Skin of body (tissue), 2 donors: ENCODE measurements around the gene KLHL18. TPM values are rescaled to one million over a fixed set of nuclear protein-coding genes. Genes with fewer than 3 reads are reported as not detected.
"Not testable (repeated sequence)": the region's sequence is repeated elsewhere in the genome, so short reads cannot be mapped to it uniquely, and the experiment has no call there.

Experiments used
- DNase-seq: peaks from one replicate; lab custom pipeline; 2025; lab: John Stamatoyannopoulos, UW
- total RNA-seq: library from RNA; depleted of rRNA; stranded (reverse); fragments of >200 nt; gene quantifications from one replicate; pipeline ENCODE4 v1.2.3, GENCODE V29; 2014

KLHL18 gene
- total RNA-seq, 1 donor from 2014 or later = 14.0 TPM

DNA sequence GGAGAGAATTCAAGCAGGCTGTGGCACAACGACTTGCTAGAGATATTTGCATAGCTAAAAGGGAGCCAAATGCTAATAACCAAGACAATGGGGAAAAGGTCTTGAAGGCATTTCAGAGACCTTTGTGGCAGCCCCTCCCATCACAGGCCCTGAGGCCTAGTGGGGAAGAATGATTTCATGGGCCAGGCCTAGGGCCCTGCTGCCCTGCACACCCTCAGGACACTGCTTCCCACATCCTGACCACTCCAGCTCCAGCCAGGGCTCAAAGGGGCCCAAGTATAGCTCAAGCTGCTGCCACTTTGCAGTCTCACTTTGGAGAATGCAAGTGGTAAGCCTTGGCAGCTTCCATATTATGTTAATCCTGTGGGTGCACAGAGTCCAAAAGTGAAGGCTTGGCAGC is 76.6 kb downstream of the KLHL18 start:
- DNase-seq = no peak

DNA sequence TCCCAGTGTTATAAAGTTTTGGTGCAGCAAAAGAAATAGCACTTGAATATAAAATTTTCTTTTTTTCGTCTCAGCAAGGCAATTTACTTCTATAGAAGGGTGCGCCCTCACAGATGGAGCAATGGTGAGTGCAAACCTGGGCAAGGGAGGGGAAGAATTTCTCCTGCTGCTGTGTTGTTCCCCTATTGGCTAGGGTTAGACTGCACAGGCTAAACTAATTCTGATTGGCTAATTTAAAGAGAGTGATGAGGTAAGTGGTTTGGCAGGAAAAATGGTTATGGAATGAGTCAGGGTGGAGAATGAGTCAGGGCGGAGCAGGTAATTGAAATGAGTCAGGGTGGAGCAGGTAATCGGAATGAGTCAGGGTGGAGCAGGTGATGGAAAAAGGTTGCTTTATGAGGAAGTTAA is 77.4 kb downstream of the KLHL18 start:
- not testable (repeated sequence) for DNase-seq

DNA sequence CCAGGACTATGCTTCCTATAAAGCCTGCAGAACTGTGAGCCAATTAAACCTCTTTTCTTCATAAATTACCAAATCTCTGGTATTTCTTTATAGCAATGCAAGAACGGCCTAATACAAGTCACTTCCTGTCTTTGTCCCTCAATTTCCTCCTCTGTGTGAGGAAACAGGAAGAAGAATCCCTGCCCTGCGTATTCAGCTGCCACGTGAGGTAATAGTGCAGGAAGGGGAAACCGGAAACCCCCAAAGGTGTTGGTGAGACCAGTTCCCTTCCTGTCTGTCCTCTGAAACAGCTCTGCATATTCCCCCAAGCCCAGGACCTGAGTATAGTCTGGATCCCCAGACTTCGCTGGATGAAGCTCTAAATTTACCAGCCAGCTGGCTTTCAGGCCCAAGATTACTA is 80.0 kb downstream of the KLHL18 start:
- no peak for DNase-seq

DNA sequence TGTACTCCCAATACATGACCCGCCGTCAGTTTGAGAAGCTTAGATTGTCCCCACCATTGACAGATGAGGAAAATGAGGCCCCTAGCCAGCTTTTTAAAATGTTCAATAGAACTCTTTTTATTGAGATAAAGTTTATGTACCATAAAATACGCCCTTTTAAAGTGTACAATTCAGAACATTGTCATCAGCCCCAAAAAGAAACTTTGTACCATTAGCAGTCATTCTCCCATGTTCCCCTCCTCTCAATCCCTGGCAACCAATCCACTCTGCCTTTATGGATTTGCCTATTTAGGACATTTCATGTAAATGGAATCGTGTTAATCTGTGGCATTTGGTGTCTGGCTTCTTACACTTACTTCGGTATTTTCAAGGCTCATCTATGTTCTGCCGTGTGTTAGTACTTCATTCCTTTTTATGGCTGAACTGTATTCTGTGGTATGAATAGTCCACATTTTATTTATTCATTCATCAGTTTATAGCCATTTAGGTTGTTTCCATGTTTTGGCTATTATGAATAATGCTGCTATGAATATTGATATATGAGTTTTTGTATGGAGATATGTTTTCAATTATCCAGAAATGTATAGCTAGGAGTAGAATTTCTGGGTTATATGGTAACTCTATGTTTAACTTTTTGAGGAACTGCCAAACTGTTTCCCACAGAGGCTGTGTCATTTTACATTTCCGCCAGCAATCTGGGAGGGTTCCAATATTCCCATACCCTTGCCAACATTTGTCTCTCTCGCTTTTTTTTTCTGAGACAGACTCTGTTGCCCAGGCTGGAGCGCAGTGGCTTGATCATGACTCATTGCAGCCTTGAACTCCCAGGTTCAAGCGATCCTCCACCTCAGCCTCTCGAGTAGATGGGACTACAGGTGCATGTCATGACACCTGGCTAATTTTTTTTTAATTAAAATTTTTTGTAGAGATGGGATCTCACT is 82.7 kb downstream of the KLHL18 start:
- DNase-seq = peak; percentile 79

DNA sequence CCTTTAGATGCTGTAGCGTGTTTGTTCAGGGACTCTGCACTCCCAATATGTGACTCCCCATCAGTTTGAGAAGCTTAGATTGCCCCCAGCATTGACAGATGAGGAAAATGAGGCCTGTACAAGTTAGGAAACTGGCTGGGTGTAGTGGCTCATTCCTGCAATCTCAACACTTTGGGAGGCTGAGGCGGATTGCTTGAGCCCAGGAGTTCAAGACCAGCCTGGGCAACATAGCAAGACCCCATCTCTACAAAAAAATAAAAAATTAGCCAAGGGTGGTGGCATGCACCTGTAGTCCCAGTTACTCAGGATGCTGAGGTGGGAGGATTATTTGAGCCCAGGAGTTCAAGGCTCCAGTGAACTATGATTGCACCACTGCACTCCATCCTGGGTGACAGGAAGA is 84.1 kb downstream of the KLHL18 start:
- no peak for DNase-seq

DNA sequence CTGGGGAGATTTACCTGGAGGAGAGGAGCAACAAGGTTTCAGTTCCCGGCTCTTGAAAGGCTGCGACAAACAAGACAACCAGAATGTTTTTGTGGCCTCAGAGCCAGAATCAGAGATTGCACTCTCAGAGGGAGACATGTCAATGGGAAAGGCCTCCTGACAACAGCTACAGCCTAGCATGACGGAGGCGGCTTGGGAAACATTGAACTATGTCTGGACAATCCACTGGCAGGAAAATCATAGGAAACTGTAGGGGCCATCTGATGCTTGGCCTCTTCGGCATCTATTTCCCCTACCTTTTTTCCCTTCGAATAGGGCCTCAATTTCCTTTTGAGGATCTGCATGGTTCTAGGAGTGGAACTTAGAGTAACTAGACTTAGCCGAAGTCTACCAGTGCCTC is 84.9 kb downstream of the KLHL18 start:
- no peak for DNase-seq

DNA sequence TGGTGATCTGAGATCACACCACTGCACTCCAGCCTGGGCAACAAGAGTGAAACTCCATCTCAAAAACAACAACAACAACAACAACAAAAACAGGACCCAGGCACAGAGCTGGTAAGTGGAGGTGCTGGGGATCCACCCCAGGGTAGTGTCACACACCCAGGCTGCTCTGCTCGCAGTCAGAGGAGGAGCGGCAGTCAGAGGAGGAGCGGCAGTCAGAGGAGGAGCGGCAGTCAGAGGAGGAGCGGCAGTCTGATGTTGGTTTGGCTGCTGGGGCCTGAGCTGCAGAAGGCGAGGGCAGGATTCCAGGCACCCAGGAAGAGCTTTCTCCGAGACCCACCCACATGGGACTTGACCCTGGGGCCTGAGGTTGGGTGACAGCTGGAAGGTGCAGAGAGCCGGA is 87.3 kb downstream of the KLHL18 start:
- DNase-seq = not testable (repeated sequence)

DNA sequence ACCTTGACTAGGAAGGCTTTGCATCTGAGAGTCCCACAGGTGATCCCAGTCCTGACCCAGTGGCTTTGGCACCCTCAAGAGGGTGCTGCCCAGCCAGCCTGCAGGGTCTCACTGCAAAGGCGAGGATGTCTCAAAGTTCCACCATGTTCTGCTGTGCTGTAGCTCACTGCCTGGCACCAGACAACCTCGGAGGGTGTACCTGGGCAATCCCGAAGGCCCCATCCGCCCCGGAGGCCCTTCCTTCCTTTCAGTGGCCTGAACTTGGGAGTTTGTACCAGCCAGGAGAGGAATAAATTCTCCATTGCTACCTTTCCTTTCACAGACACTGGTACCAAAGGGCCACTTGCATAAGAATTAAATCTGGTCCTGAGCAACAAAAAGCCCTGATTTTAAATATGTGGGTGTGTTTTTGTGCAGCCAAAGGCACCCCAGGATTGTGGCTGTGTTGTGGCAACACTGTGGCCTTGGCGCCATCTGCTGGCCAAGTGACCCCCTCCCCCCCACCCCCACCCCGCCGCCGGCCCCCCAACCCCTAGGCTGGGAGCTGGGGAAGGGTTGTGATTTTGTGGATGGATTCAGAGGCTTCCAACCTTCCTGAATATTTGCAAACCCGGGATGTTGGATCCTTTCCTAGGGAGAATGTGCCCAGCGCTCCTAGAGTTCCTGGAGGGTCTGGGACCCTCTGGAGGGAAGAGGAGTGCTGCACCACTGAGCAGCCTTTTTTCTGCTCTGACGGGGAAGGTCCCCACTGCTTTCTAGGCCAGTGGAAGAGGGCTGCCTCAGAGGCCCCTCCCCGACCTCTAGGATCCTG is 88.3 kb downstream of the KLHL18 start:
- no peak for DNase-seq

DNA sequence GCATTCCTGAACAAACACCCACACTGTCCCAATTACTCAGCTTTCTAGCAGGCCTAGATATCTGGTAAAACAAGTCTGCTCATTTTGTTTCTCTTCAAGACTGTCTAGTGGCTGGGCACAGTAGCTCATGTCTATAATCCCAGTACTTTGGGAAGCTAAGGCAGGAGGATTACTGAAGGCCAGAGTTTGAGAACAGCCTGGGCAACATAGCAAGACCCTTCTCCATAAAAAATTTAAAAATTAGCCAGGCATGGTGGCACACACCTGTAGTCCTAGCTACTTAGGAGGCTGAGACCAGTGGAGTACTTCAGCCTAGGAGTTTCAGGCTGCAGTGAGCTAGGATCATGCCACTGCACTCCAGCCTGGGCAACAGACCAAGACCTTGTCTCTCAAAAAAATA is 91.8 kb downstream of the KLHL18 start:
- no peak for DNase-seq

DNA sequence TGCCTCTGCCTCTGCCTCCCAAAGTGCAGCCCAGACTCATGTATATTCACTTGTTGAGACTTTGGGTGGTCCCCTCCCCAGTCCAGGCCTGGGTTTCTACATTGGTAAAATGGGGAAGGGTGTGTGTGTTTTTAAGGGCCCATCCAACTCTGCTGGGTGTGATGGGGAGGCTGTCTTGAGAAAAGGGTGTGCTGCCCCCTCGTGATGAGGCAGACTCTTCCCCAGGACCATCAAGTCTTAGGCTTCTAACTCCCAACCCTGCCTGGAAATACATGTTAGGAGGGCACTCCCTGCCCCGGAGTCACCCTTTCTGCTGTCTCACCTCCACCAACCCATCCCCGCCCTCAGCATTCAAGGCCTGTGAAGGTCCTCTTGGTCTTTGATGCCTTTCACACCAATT is 93.6 kb downstream of the KLHL18 start:
- no peak for DNase-seq

DNA sequence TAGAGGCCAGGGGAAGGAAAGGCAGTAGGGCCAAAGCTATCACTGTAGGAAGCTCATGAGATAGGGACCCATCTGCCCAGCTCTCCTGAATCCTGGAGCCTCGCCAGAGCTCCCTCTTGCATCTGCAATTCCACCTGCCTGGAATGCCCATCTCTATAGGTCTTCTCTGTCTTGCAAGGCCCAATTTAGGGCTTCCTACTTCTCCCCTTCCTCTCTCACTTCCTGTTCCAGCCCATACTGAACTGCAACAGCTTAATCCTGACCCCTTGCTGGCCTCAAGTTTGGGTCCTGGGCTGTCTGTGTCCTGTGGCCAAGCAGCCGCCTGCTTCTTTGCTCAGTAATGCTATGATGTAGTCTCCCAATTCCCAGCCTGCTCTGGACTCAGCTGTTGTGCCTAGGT is 94.4 kb downstream of the KLHL18 start:
- DNase-seq = no peak

DNA sequence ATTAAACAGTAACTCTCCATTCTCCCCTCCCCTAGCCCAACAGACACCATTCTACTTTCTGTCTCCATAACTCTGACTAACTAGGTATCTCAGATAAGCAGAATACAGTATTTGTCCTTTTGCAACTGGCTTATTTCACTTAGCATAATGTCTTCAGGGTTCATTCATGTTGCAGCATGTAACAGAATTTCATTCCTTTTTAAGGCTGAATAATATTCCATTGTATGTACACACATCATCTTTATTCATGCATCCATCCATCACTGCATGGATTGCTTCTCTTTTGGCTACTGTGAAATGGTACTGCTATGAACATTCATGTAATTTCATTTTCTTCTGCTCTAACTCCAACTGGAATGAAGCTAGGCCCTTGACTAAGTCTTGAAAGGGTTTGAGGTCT is 96.1 kb downstream of the KLHL18 start:
- DNase-seq = no peak

DNA sequence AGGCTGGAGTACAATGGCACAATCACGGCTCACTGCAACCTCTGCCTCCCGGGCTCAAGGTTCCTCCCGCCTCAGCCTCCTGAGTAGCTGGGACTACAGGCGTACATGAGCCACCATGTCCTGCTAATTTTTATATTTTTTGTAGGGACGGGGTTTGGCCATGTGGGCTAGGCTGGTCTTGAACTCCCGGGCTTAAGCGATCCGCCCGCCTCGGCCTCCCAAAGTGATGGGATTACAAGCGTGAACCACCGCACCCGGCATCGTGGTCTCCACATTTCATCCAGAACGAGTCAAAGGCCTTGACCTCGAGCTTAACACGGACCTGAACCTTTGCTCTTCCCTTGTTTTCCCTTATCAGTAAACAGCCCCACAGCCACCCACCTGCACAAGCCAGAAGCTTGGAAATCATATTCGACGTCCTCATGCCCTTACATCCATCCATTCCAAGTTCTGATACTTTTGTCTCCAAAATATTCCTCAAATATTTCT is 96.7 kb downstream of the KLHL18 start:
- no peak for DNase-seq

DNA sequence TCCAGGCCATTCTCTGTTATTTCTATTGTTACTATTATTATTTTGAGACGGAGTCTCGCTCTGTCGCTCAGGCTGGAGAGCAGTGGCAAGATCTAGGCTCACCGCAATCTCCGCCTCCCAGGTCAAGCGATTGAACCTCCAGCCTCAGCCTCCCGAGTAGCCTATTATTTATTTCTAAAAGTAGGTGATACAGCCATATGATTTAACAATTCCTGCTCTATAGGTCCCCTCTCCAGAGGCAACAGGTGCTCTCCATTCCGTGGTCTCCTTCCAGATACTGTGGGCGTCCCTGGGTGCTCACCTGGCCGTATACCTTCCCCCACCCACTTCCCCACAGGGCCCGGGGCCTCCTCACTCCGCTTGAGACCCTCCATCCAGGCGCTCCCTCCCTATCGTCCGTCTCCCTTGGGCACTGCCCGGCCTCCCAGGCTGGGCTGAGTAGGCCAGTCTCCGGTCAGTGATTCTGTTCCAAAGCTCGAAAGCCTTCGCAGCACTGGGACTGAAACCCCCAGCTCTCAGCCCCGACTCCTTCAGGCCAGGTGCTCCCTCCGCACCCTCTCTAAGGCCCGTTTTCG is 97.4 kb downstream of the KLHL18 start:
- DNase-seq = no peak

DNA sequence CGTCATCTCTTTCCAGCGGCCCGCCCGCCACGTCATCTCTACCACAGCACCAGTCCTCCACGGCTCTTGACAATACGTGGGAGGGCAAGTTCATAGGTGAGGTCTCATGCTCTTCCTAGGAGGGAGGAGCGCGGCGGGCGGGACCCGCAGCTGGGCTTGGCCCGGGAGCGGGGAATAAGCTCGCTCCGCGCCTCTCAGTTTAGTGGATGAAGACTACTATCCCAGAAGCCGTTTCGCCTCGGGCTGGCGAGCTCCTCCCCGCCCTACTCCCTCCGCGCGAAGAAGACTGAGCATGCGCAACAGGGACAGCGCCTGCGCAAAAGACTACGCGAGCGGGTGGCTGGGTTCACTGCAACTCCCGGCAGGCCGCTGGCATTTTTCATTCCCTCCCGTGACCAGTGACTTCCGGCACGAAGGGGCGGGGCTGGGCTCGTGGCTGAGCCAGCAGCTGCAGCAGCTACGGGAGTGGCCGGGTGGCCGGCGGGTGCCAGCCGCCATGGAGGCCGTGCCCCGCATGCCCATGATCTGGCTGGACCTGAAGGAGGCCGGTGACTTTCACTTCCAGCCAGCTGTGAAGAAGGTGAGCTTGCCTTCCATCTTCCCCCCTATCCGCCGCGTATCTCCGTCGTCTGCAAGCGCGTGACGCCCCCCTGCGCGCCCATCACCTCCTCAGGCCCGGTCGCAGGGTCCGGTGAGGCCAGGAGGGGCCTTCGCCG is 98.0 kb downstream of the KLHL18 start, which contains the start of gene PTPN23:
Gene PTPN23, plus strand, starts transcription at position 421 of the 716 bp plus-strand sequence. Its CDS starts 76 bp downstream, at position 497.
- DNase-seq = peak; percentile 99

DNA sequence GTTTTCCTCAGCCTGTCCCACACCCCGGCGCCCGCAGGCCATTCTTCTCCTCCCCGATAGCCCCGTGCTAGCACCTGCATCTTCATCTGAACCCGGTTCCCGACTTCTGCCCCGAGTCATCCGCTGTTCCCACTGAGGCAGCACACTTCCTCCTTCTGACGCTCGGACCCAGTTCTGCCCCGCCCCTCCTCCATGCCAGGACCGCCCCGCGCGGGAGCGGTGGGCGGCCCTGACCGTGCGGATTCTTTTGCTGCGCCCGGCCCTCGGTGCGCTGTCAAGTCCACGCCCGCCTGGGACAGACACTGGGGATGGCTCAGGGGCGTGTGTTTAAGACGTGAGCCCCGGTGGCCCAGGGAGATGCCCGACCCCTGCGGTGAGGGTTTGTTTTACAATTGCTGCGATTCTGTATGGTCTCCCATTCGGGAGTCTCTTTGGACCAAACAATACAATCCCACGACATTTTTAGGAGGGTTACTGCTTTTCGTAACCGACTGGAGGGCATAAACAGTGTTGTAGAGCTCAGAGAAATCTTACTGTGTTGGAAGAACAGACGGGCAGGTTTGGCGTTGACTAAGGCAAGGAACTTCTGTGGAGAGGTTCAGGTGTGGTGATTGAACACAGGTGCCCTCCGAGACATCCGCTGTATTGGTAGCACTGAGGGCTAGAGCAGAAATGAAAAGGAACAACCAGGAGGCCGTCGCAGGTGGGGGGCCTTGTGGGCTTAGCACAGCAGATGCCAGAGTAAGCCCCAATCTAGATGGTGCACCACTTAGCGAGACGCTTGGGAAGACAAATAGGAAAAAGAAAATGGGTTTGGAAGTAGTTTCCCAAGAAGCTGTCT is 98.8 kb downstream of the KLHL18 start:
- DNase-seq = peak; percentile 72

DNA sequence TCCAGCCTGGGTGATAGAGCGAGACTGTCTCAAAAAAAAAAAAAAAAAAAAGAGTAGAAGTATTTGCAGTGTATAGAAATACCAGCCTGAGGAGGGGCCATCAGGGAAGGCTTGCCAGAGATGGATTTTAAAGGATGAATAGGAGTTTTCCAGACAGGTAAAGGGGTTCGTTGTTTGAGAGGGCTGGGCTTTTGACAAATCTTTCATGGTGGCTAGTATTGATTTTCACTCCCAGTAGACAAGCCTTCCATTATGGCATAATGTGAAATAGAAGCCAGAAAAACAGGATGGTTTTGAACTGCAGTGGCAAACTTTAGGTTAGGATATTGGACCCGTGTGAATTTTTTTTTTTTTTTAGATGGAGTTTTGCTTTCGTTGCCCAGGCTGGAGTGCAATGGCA is 101.7 kb downstream of the KLHL18 start:
- DNase-seq = no peak

DNA sequence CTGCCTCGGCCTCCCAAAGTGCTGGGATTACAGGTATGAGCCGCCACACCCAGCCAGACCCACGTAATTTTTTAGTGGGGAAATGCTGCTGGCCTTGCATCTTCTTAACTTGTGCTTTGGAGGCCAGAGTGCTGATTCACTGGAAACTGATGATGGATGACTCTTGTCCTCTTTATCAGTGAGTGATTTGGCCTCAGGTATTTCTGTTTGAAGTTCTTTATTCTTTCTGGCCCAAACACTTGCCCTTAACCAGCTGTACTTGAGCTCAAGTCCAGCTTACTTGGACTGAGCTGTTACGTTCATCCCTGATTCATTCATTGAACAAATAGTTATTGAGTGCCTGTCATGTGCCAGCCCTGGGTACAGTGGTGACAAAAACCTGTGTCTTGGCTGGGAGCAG is 102.3 kb downstream of the KLHL18 start:
- DNase-seq = no peak

DNA sequence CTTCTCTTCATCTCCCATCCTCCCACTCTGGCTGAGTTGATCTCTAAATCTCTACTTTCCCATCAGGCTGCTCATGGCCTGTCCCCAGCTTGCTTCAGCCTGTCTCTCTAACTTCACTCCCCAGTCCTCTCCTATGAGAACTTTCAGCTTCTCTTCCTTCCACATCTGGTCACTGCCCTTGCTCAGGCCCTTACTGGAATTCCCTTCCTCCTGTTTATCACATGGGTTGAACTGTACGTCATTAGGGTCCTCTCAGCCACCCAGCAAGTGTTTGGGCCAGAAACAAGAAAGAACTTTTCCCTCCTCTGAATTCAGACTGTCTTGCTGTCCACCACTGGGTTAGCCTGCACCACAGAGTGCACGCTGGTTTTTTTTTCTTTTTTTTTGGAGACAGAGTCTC is 103.1 kb downstream of the KLHL18 start:
- DNase-seq = no peak

DNA sequence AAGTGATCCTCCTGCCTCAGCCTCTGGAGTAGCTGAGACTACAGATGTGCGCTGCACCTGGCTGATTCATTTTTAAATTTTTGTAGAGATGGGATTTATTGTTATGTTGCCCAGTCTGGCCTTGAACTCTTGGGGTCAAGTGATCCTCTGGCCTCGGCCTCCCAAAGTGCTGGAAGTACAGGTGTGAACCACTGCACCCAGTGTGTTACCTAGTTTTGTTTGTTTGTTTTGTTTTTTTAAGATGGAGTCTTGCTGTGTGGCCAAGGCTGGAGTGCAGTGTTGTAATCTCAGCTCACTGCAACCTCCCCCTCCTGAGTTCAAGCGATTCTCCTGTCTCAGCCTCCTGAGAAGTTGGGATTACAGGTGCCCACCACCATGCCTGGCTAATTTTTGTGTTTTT is 110.2 kb downstream of the KLHL18 start:
- DNase-seq = no peak
